ENCODE results near the gene LTO1. TPM values are rescaled to one million over a fixed set of nuclear protein-coding genes. Genes with fewer than 3 reads are reported as not detected.

LTO1 gene
- total RNA-seq, 2 donors from 2014 or later, result 13.0 to 26.7 TPM

- WGBS, 2 donors, result 87 to 89% methylated on average over 8 of the region's 8 CpGs
- H3K4me1 ChIP-seq, result no peaks in the 10 kb centered on the region
- TF ChIP-seq POLR2A (IDR thresholded peaks at IDR 0.05) (no peak), CTCF (IDR thresholded peaks at IDR 0.05) (no peak)
- no peak for ATAC-seq
- H3K9me3 ChIP-seq, result no peaks in the 10 kb centered on the region
- no peak overlapping the region for H3K27ac ChIP-seq
- DNase-seq, result no peak
- H3K27me3 ChIP-seq, result no peaks in the 10 kb centered on the region
- H3K36me3 ChIP-seq (replicated peaks in 1 of 2; ENCODE audit: insufficient read depth in 1 of 2, low read depth in 2 of 2), result peaks cover 0 to 10% of the 10 kb centered on the region in 2 donors
- H3K4me3 ChIP-seq, result no peak overlapping the region
- intact Hi-C loops (cut with DNase I), result no loop called here
Measured at GRCh38 chr11:69664901-69665300, 10.3 kb downstream of the LTO1 start.

- intact Hi-C loops (cut with DNase I), result no loop called here
- Histone ChIP-seq H3K36me3 (replicated peaks in 1 of 2; ENCODE audit: insufficient read depth in 1 of 2, low read depth in 2 of 2) (peaks cover 0 to 10% of the 10 kb centered on the region in 2 donors), H3K27me3 (no peaks in the 10 kb centered on the region), H3K4me3 (no peak overlapping the region), H3K27ac (no peak overlapping the region), H3K9me3 (no peaks in the 10 kb centered on the region), H3K4me1 (no peaks in the 10 kb centered on the region)
- WGBS, 2 donors, result 91 to 96% methylated on average over 16 to 17 of the region's 17 CpGs
- no peak for ATAC-seq
- no peak for TF ChIP-seq POLR2A (IDR thresholded peaks at IDR 0.05)
- TF ChIP-seq CTCF (IDR thresholded peaks at IDR 0.05), result no peak
- DNase-seq, result no peak
Measured at GRCh38 chr11:69664103-69664775, 10.9 kb downstream of the LTO1 start.

- peaks cover 0 to 10% of the 10 kb centered on the region in 2 donors for H3K36me3 ChIP-seq (replicated peaks in 1 of 2; ENCODE audit: insufficient read depth in 1 of 2, low read depth in 2 of 2)
- H3K4me3 ChIP-seq, result no peak overlapping the region
- no peak for DNase-seq
- 78 to 85% methylated on average over 6 of the region's 6 CpGs for WGBS, 2 donors
- no peaks in the 10 kb centered on the region for H3K27me3 ChIP-seq
- H3K9me3 ChIP-seq, result no peaks in the 10 kb centered on the region
- intact Hi-C loops (cut with DNase I), result no loop called here
- H3K4me1 ChIP-seq, result no peaks in the 10 kb centered on the region
- no peak for ATAC-seq
- TF ChIP-seq POLR2A (IDR thresholded peaks at IDR 0.05), result no peak
- no peak for TF ChIP-seq CTCF (IDR thresholded peaks at IDR 0.05)
- H3K27ac ChIP-seq, result no peak overlapping the region
Measured at GRCh38 chr11:69663326-69663725, 11.8 kb downstream of the LTO1 start.

- DNase-seq (no peak), ATAC-seq (no peak)
- Histone ChIP-seq H3K4me3 (no peak overlapping the region), H3K27ac (no peak overlapping the region), H3K27me3 (no peaks in the 10 kb centered on the region), H3K36me3 (replicated peaks in 1 of 2; ENCODE audit: insufficient read depth in 1 of 2, low read depth in 2 of 2) (peaks cover 0 to 10% of the 10 kb centered on the region in 2 donors), H3K9me3 (no peaks in the 10 kb centered on the region), H3K4me1 (no peaks in the 10 kb centered on the region)
- 94 to 97% methylated on average over 3 to 13 of the region's 13 CpGs for WGBS, 2 donors
- intact Hi-C loops (cut with DNase I), result no loop called here
- TF ChIP-seq CTCF (IDR thresholded peaks at IDR 0.05), result no peak
- no peak for TF ChIP-seq POLR2A (IDR thresholded peaks at IDR 0.05)
Measured at GRCh38 chr11:69662806-69663205, 12.3 kb downstream of the LTO1 start.

All from body of pancreas (tissue), 4 donors.